Prostate gland (tissue), 2 donors: ENCODE data around the gene ALG11.

ENCODE experiments used
- CTCF ChIP-seq, 4 experiments: fragments of 200-600 bp in 2 of 4; fragments of 450-650 bp in 2 of 4; sonication (generic) in 2 of 4; IDR thresholded peaks; 1 replicate in 3 of 4; 2 replicates in 1 of 4; pipeline ENCODE4 v1.5.1; 2016 to 2019; ENCODE audit warnings: antibody characterized with exemption in 4 of 4, mild to moderate bottlenecking in 2 of 4, moderate library complexity in 2 of 4
- POLR2AphosphoS5 ChIP-seq: sonication (generic); formaldehyde crosslinking; IDR thresholded peaks from one replicate; pipeline ENCODE4 v1.6.1; 2017; ENCODE audit warnings: antibody characterized with exemption

DNA sequence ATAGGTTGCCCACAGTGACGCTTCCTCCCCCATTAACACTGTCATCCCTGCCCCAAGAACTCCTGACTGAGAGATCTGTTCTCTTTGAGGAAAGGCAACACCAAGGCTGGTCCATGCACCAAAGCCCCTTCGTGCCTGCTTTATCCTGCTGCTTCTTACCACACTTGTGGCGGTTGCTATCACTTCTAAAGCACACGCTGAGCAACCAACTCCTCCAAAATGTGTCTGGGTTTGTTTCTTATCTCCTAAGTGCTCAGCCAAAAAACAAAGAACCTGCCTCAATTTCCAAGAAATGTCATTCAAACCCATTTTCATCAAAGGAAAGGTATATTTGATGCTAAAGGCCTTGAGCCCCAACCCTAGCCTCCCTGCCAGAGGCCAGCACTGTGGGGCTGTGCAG lies 15.6 kb upstream of the ALG11 start:
- TF ChIP-seq CTCF (IDR thresholded peaks at IDR 0.05) (no peak), POLR2AphosphoS5 (no peak)
